Measurements from ENCODE around the gene DHRS7C.

Gene DHRS7C

GRCh38 chr17:9829343-9829742 lies 38.0 kb upstream of the DHRS7C start:
- DNase-seq, result no peak
- Mint-ChIP-seq H3K36me3 (ENCODE audit: low read depth) (no peaks in the 10 kb centered on the region), H3K9me3 (peaks cover 7% of the 10 kb centered on the region), H3K27ac (no peak overlapping the region), H3K4me3 (no peak overlapping the region), H3K4me1 (no peaks in the 10 kb centered on the region), H3K27me3 (ENCODE audit: low read depth, poor library complexity) (peaks cover 9% of the 10 kb centered on the region)
- TF ChIP-seq, protein P1, sequence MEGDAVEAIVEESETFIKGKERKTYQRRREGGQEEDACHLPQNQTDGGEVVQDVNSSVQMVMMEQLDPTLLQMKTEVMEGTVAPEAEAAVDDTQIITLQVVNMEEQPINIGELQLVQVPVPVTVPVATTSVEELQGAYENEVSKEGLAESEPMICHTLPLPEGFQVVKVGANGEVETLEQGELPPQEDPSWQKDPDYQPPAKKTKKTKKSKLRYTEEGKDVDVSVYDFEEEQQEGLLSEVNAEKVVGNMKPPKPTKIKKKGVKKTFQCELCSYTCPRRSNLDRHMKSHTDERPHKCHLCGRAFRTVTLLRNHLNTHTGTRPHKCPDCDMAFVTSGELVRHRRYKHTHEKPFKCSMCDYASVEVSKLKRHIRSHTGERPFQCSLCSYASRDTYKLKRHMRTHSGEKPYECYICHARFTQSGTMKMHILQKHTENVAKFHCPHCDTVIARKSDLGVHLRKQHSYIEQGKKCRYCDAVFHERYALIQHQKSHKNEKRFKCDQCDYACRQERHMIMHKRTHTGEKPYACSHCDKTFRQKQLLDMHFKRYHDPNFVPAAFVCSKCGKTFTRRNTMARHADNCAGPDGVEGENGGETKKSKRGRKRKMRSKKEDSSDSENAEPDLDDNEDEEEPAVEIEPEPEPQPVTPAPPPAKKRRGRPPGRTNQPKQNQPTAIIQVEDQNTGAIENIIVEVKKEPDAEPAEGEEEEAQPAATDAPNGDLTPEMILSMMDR (IDR thresholded peaks at IDR 0.05), result no peak

- Mint-ChIP-seq H3K4me1 (no peaks in the 10 kb centered on the region), H3K36me3 (ENCODE audit: low read depth) (no peaks in the 10 kb centered on the region), H3K9me3 (peaks cover 3% of the 10 kb centered on the region), H3K4me3 (no peak overlapping the region), H3K27ac (peak overlapping the region; percentile 25), H3K27me3 (ENCODE audit: low read depth, poor library complexity) (peaks cover 9% of the 10 kb centered on the region)
- DNase-seq, result no peak
- TF ChIP-seq, protein P1 (IDR thresholded peaks at IDR 0.05), result no peak
Observed at GRCh38 chr17:9828296-9829295, 37.2 kb upstream of the DHRS7C start.

DNA sequence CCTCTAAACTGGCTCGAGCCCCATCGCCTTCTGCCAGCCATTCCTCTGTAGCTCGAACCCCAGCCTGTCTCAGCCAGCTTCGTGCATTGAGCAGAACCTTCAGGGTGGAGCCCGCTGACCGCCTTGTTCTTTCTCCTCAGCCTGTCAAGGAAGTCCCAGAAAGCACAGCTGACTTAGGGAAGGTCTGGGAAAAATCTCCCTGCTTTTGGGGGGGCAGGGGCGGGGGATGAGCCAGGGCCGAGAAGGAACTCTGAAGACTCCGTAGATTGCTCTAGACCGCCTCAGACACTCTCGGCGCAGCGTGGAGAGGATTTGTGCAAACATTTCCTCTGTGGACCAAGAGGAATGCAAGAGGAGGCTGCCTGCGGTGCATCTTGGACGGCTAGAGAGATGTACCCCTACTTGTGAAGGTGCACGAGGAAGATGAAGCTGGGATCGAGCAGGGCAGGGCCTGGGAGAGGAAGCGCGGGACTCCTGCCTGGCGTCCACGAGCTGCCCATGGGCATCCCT lies 34.3 kb upstream of the DHRS7C start, which contains the start of gene GLP2R:
TSS of gene GLP2R (plus strand) at position 284 of the 510 bp plus-strand sequence. CDS start at position 424, 140 bp downstream.
- Mint-ChIP-seq H3K9me3 (no peaks in the 10 kb centered on the region), H3K27me3 (ENCODE audit: low read depth, poor library complexity) (peaks cover 9% of the 10 kb centered on the region), H3K4me1 (peaks cover 4% of the 10 kb centered on the region), H3K27ac (no peak within 1 kb of the TSS), H3K4me3 (no peak within 1 kb of the TSS), H3K36me3 (ENCODE audit: low read depth) (no peaks in the 10 kb centered on the region)
- DNase-seq, result no peak
- TF ChIP-seq, protein P1 (IDR thresholded peaks at IDR 0.05), result no peak

DNA sequence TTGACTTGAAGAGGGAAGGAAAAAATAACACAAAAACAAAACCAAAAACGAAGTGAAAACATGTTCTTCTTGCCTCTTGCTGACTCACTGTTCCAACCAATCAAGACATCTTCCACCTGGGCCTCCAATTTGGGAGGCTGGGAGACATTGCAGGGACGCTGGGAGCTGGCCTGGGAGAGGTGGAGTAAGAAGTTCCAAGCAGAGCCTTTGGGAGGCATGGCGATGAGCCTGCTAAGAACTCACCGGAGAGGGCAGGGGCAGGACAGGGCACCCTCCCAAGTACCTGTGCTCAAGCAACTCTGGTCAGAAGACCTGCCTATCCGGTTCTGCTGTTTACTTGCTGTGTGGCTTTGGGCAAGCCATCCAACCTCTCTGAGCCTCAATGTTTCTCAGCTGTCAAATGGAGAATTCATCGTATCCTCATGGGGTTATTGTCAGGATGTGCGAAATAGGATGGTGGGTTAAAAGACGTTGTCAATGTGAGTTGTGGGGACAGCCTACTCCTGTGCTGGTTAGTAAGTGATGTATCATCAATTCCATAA lies 33.5 kb upstream of the DHRS7C start:
- H3K27ac Mint-ChIP-seq, result no peak overlapping the region
- no peaks in the 10 kb centered on the region for H3K36me3 Mint-ChIP-seq (ENCODE audit: low read depth)
- H3K27me3 Mint-ChIP-seq (ENCODE audit: low read depth, poor library complexity), result peaks cover 9% of the 10 kb centered on the region
- TF ChIP-seq, protein P1 (IDR thresholded peaks at IDR 0.05), result no peak
- H3K4me1 Mint-ChIP-seq, result peaks cover 5% of the 10 kb centered on the region
- H3K9me3 Mint-ChIP-seq, result no peaks in the 10 kb centered on the region
- no peak overlapping the region for H3K4me3 Mint-ChIP-seq
- DNase-seq, result no peak

DNA sequence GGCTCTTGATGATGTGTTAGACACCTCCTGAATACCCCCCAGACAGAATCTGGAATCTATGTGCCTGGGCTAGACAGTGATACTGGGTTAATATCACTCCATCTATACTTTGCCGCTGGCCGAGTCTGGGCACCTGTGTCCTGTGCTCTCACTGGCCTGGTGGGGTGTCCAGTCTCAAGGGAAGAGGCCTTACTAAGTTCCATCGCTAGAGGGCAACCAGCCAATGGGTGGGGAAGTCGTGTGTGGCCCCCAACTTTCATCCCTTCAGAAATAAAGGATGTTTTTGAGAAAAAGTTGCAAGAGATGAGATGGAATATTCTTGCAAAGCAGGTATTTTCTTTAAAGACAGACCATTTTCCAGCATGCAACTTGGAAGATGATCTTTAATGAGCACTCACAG lies 32.7 kb upstream of the DHRS7C start:
- Mint-ChIP-seq H3K4me1 (peaks cover 5% of the 10 kb centered on the region), H3K4me3 (no peak overlapping the region), H3K9me3 (no peaks in the 10 kb centered on the region), H3K27me3 (ENCODE audit: low read depth, poor library complexity) (peaks cover 12% of the 10 kb centered on the region), H3K27ac (no peak overlapping the region), H3K36me3 (ENCODE audit: low read depth) (no peaks in the 10 kb centered on the region)
- TF ChIP-seq, protein P1 (IDR thresholded peaks at IDR 0.05), result no peak
- no peak for DNase-seq
